GM19025 (cell line): ENCODE data around the gene GRIN2C.
"Not testable (repeated sequence)": the region's sequence is repeated elsewhere in the genome, so short reads cannot be mapped to it uniquely, and the experiment has no call there.

Source experiments
- ATAC-seq: cut with Tn5 transposase; IDR thresholded peaks from one replicate; pipeline ENCODE4 v1.9.1; 2021; ENCODE audit warnings: mild to moderate bottlenecking, low read depth, moderate library complexity; ENCODE audit not compliant: unreplicated experiment

GRIN2C gene

DNA sequence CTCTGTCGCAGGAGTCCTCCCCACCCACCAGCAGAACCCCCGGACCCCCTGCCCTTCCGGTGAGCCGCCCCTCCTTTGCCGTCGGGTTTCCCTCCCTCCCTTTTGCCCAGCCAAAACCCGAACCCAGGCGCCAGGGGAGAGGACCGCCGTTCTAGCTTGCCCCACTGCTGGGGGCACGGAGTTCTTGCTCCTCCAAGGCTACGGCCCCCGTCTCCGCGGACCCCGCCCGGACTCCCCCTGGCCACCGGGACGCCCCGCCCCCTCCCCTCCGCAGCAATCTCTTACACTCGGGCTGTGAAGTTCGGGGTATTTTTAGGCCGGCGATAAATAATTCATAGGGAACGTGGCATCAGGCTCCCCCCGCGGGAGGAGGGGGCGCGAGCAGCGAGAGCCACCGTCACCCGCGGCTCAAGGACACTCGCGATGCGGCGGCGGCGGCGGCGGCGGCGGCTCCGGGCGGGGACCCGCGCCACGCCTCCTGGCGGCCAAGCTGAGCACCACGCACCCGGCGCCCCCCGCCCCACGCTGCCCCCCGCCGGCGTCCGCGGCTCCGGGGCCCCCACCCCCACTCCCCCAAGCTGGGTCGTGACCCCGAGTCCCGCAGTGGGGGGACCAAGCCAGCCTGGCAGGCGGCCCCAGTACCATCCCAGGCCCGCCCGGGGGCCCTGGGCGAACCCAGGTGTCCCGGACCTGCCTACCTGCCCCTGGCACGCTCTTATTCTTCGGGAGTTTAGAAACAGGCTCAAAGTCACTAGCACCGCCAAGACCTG lies at the start of gene GRIN2C:
Gene GRIN2C, minus strand, starts transcription at position 427 of the 770 bp plus-strand sequence. CDS start 4,793 bp downstream, outside the sequence.
- no peak for ATAC-seq

DNA sequence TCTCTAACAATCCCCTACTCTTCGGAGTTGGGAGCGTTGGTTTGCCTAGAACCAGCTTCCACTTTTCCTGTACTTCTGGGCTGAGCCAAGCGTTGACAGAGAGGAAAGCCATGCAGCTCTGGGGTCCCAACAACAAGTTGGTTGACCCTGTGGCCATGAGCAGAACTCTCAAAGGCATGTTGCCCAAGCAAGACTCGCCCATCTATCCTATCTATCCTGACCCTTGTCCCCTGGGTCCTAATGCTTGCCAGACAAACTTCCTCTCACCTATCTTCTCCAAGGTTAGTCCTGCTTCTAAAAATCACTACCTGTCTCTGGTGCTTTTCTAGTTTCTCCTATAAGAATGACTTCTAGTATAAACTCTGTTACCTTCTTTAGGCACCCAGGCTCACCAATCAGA lies 49.4 kb upstream of the GRIN2C start:
- ATAC-seq, result not testable (repeated sequence)

DNA sequence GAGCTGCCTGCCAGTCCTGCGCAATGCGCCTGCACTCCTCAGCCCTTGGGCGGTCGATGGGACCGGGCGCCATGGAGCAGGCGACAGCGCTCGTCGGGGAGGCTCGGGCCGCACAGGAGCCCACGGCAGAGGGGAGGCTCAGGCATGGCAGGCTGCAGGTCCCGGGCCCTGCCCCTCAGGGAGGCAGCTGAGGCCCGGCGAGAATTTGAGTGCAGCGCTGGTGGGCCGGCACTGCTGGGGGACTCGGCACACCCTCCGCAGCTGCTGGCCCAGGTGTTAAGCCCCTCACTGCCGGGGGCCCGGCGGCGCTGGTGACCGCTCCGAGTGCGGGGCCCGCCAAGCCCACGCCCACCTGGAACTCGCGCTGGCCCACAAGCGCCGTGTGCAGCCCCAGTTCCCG lies 47.3 kb upstream of the GRIN2C start:
- no peak for ATAC-seq

DNA sequence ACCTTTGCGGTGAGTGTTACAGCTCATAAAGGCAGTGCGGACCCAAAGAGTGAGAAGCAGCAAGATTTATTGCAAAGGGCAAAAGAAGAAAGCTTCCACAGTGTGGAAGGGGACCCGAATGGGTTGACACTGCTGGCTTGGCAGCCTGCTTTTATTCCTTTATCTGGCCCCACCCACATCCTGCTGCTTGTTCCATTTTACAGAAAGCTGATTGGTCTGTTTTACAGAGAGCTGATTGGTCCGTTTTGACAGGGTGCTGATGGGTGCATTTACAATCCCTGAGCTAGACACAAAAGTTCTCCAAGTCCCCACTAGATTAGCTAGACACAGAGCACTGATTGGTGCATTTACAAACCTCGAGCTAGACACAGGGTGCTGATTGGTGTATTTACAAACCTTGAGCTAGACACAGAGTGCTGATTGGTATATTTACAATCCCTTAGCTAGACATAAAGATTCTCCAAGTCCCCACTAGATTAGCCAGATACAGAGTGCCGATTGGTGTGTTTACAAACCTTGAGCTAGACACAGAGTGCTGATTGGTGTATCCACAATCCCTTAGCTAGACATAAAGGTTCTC lies 46.6 kb upstream of the GRIN2C start:
- not testable (repeated sequence) for ATAC-seq

DNA sequence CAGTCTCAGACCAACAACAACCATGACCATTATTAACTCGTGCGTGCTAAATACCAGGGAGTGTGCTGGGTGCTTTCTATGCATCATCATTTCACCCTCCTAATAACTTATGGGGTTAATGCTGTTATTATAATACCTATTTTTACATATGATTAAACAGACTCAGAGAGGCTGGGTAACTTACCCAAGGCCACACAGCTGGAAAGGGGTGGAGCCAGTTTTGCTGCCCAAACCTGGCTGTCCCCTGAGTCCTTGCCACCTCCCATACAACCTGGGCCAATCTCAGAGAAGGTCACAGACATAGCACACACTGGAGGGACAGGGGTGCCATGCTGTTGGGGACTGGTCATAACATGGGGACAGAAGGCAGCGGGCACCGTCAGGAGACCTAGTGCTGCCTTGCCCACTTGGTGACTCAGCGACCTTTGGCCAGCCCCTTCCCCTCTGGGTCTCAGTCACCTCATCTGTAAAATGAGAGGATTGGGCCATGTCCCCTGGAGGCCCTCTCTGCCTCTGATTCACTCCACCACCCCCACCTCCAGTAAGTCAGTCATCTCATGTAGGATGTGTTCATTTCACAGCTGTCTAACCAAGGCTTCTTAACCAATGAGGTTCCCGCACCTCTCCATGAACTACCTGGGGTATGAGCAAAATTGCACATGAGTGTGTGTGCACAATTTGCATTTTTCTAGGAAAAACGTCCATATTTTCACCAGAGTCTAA lies 45.2 kb upstream of the GRIN2C start:
- ATAC-seq, result no peak

DNA sequence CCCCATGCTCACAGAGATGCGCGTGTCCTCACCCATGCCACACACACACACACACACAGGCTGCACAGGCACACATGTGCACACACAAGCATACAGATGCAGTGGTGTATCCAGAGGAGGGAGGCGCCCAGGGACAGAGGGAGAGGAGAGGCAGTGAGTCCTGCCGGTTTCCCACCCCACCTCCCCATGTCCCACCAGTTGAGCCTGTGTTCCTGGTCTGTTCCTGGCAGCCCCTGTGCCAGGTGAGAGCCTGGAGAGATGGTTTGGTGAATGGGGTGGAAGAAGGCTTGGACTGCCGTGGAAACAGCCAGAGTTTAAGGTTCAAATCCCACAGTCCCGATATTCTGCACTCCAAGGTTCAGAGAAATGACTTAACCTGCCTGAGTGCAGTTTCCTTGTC lies 44.0 kb upstream of the GRIN2C start:
- ATAC-seq, result no peak

DNA sequence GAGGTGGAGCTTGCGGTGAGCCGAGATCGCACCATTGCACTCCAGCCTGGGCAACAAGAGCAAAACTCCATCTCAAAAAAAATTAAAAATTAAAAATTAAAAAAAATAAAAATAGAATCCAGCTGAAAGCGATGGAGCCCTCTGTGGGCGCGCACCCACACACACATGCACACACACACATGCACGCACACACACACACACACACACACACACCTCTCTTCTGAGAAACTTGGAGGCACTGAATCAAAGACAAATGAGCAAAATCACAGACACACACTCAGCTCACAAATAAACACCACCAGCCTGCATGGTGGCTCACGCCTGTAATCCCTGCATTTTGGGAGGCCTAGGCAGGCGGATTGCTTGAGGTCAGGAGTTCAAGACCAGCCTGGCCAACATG lies 43.3 kb upstream of the GRIN2C start:
- ATAC-seq, result no peak

DNA sequence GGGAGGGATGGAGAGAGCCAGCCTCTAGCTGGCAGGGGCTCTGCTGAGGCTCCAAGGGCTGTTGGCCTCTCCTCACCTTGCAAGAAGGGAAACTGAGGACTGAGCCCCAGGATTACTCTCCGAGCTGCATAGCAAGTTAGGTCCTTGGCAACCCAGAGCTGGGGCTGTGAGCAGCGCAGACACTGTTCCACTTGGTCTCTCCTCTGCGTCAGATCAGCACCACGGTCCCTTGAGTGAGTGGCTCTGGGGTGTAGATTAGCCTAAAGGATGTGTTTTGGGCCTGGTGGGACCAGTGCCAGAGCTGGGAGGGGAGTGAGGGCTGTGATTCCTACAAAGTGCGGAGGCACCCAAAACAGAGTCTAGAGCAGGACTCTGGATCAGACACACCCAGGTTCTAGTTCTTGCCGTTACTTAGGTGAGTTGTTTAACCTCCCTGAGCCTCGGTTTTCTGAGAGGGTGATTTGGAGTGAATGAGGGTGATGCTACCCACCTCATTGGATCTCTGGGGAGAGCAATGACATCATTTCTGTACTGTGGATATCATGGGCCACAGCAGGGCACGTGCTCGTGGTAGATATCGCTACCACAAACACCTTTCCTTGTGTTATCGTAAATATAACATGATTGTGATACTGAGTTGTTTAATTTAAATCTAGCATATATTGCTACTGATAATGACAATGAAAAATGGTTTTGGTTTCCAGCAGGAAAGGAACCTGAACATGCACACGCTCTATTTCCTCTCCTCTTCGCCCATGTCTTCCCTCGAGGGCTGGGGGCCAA lies 41.9 kb upstream of the GRIN2C start:
- ATAC-seq, result no peak

DNA sequence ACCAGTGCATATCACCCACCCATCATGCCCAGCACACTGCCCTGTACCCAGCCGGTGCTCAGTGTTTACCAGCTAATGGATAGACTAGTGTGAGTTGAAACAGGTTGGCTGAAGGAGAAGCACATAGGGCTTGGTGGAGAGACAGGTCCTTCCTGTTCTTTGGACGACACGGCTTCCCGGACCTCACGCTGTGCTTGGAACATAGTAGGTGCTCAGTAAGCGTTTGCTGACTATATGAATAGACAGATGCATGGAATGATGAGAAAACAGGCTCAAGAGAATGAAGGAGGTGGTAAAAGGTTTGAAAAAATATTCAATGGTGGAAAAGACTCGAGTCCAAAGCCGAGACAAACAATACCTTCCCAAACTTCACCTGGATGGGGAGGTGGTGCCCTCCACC lies 40.5 kb upstream of the GRIN2C start:
- no peak for ATAC-seq

DNA sequence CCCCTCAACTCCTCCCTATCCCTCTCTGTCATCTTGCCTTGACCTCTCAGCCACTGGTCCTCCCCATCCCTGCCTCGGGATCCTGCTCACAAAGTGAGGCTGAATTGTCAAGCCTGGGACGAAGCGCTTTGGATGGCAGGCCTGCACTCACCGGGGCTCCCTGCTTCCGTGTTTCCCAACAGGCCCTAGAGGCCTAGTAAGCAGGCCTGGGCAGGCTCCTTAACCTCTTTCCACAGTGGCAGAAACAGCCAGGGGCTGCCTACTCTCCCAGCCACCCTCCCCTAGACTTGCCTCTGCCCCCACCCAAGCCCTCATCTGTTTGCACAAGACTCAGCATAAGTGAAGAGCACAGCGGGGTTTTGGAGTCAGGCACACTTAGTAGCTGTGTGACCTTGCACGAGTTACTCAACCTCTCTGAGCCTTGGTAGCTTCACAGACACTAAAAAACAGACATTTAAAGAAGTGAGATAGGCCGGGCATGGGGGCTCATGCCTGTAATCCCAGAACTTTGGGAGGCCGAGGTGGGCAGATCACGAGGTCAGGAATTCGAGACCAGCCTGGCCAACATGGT lies 38.8 kb upstream of the GRIN2C start:
- no peak for ATAC-seq

DNA sequence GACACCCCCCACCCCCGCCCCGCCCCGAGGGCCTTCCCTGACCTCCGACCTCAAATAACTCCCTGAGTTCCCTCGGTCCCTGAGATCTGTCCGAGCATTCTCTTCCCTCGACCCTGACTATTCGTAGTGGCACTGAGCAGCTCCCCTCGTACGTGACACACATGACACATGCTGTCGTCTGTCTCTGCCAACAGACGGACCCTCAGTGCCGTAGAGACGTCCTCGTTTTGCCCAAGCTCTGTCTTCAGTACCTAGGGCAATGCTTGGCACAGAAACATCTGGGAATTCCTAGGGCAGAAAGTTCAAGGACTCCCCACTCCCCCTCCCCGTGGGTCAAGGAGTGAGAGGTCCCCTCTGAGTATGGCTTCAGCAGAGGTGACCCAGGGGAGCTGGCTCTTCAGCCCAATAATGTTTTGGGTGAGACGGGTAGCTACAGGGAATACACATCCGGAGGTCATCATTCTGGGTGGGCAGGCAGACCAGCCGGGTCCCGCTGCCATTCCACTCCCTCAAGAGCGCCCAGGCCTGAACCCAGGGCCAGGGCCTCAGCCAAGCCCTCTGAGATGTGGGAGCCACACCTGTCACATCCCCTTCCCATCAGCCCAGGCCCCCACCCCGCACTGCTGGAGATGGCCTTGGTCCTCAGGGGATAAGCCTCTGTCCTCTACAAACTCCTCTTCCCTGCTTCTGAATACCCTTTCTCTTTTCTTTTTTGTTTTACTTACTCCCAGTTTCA lies 34.4 kb upstream of the GRIN2C start:
- no peak for ATAC-seq

DNA sequence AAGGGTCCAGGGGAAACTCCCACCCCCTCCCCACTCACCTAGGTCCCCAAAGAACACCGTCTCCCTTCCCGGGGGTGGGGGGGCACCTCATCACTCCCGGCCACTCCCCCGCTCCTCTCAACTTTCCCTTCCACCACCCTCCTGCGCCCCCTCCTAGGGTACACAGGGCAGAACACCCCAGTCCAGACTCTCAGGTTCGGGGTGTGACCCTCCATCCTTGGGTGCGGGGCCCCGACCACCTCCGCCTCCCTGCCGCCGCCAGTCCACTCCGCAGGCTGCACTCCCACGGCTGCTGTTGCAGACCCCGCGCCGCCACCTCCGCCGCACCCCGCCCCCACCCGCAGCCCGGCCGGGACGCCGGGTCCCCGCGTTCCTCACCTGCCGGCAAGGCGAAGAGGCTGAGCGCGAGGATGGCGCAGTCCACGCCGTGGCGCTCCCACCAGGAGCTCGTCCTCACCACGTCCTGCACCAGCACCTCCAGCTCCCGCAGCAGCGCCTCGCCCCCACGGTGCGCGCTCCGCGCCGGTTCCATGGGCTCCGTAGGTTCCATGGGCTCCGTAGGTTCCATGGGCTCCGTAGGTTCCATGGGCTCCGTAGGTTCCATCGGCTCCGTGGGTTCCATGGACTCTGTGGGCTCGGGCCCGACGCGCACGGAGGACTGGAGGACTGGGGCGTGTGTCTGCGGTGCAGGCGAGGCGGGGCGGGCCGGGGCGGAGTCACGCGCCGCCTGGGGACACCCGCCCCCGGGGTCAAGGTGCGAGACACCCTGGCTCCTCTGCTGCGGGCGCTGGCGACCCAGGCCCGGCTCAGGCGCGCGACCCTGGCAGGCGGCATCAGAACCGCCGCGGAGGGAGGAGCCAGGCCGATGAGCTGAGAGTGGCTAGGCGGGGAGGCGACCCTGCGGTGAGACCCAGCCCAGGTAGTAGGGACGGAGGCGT lies 33.6 kb upstream of the GRIN2C start, which contains the start of gene FADS6:
Gene FADS6, minus strand, starts transcription at position 660 of the 938 bp plus-strand sequence. Its CDS starts 38 bp downstream, at position 622.
- no peak for ATAC-seq

DNA sequence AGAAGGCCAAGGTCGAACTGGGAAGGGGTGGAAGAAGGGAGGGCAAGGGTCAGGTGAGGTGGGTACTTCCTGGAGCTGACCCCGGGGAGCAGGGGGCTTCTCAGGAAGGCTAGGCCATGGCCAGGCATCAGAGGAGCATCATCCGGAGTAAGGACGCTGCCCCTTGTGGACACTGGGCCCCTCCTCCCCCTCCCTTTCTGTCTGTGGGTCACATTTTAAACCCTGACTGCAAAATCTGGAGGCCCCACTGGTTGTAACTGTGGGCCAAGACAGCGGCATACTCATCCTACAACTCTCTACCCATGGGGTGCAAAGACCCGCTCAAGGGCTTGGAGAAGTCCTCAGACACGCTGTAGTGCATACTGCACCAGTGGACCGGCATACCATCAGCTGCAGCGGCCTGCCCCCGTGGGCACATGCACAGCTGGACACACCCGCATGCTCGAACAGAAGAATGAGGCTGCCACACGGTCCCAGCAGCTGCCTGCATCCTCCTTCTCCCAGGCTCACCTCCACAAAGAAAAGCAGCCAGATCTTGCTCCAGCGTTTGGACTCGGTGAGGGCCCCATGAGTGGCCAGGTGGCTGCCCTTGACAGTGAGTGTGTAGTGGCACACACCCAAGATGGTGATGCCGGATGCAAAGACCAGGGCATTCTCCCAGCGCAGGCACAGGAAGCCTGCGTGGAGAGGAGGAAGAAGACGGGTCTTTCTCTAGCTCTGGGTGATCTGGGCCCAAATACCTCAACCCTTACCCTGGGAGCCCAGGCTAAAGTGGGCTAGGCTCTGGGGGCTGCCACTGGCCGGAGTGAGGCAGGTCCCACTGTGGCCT lies 32.5 kb upstream of the GRIN2C start:
- no peak for ATAC-seq

DNA sequence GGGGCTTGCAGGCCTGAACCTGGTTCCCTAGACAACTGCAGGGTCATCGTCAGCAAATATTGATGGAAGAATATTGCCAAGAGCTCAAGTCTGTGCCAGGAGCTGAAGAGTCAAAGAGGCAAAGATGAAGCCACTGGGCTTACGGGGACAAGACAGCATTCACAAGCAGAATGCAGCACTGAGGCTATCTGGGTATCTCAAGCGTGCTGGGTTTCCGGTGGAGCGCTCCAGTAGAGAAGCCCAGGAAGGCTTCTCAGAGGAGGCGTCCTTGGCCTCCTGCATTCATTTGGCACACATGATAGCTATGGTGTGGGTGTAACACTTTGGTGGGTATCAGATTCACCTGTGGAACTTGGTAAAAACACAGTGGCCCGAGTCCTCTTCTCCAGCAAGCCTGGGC lies 30.9 kb upstream of the GRIN2C start:
- no peak for ATAC-seq

DNA sequence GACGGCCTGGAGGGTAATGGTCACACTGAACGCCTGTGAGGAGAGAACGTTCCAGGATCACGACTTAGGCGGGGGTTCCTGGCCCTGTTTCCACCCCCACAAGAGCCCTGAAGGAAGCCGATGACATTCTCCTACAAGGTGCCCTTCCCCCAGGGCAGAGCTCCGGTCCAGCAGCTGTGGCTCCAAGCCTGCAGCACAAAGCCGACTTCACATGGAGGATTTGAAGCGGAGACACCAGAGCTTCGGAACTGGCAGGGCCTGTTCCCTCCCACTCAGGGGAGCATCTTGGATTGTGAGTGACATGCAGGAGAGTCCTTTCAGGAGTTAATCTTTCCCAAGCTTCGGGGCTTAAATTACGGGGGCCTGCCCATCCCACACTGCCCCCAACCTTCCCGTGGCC lies 28.8 kb upstream of the GRIN2C start:
- ATAC-seq, result no peak

DNA sequence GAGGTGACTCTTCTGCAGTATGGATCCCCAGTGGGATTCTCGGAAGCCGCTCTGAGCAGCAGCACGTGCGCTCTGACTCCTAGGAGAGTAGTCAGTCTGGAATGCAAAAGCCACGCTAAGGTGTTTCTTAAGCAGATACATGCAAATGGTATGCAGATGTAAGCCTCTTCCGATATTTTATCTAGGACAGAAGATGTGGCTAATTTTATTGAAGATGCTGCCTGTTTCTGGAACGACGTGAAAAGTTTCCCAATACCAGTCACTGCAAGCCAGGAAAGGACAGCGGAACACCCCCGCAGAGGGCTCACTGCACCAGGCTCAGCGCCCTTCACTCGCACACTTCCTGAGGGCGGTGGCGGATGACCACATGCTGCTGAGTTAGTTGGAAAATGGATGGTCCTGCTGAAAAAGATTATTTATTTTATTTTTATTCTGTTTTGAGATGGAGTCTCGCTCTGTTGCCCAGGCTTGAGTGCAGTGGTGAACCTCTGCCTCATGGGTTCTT lies 23.6 kb upstream of the GRIN2C start:
- ATAC-seq, result no peak

DNA sequence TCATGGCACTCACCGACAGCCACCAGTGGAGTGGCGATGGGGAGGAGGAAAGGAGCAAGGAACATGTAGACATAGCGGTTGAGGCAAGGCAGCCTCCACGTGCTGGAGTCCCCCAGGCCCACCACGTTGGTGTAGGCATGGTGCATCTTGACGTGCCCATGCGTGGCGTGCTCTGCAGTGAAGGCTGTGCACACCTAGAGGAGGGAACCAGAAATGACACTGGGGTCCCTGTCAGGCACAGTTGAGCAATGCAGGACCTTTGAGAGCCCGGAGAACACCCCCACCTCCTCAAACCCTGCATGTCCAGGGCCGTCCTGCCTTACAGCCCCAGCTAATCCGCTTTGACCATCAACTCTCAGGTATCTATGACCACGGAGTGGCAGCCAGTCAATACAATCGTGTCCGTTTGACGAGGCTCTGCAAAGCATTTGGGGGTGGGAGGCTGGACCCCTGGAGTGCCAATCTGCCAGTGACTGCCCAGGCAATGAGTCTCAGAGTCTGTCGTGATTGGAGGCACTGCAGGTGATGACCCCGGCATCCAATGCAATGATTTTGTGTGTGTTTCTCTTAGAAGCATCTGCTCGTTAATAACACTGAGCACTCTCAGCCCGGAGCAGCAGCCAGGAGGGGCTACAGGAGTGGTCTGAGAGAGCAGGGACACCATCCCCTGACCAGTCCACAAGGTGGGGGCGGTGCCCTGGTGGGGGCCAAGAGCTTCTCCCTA lies 23.0 kb upstream of the GRIN2C start:
- ATAC-seq, result no peak
